ENCODE measurements around the gene EBLN2. TPM values are rescaled to one million over a fixed set of nuclear protein-coding genes. Genes with fewer than 3 reads are reported as not detected.

EBLN2 gene
- total RNA-seq, 4 donors from 2014 or later: 1.1 to 6.3 (median 4.4) TPM

- 76 to 79% methylated on average over 10 to 11 of the region's 12 CpGs for WGBS, 2 donors
- Histone ChIP-seq H3K27me3 (no peaks in the 10 kb centered on the region), H3K27ac (no peak overlapping the region), H3K4me1 (no peaks in the 10 kb centered on the region), H3K4me3 (no peak overlapping the region), H3K9me3 (no peaks in the 10 kb centered on the region), H3K36me3 (no peaks in the 10 kb centered on the region)
- TF ChIP-seq POLR2A (IDR thresholded peaks at IDR 0.05): no peak
- TF ChIP-seq CTCF (IDR thresholded peaks at IDR 0.05): no peak
- intact Hi-C loops (cut with DNase I): no loop called here
- DNase-seq: no peak
These were observed 33.5 kb downstream of the EBLN2 start for GRCh38 chr3:73094951-73095350.

GRCh38 chr3:73096169-73096568, 34.7 kb downstream of the EBLN2 start:
- intact Hi-C loops (cut with DNase I): no loop called here
- Histone ChIP-seq H3K27ac (no peak overlapping the region), H3K36me3 (no peaks in the 10 kb centered on the region), H3K9me3 (no peaks in the 10 kb centered on the region), H3K4me1 (peaks cover 0 to 5% (median under 1%) of the 10 kb centered on the region in 3 donors), H3K4me3 (no peak overlapping the region), H3K27me3 (no peaks in the 10 kb centered on the region)
- TF ChIP-seq POLR2A (IDR thresholded peaks at IDR 0.05): no peak
- TF ChIP-seq CTCF (IDR thresholded peaks at IDR 0.05): no peak
- WGBS, 2 donors: 77 to 88% methylated on average over 2 of the region's 2 CpGs
- no peak for DNase-seq

- H3K4me3 ChIP-seq: no peak overlapping the region
- no peaks in the 10 kb centered on the region for H3K27me3 ChIP-seq
- no peaks in the 10 kb centered on the region for H3K9me3 ChIP-seq
- TF ChIP-seq CTCF (IDR thresholded peaks at IDR 0.05) (no peak), POLR2A (IDR thresholded peaks at IDR 0.05) (no peak)
- intact Hi-C loops (cut with DNase I): no loop called here
- H3K4me1 ChIP-seq: peaks cover 0 to 8% (median 3%) of the 10 kb centered on the region in 3 donors
- 93% methylated on average over 2 of the region's 2 CpGs; no CpG with 5 or more reads in 1 of the 2 donors for WGBS, 2 donors
- no peak for DNase-seq
- H3K27ac ChIP-seq: no peak overlapping the region
- H3K36me3 ChIP-seq: no peaks in the 10 kb centered on the region
These were observed 36.6 kb downstream of the EBLN2 start for GRCh38 chr3:73098026-73098425.

- TF ChIP-seq CTCF (IDR thresholded peaks at IDR 0.05) (no peak), POLR2A (IDR thresholded peaks at IDR 0.05) (no peak)
- Histone ChIP-seq H3K4me3 (no peak overlapping the region), H3K27me3 (no peaks in the 10 kb centered on the region), H3K27ac (no peak overlapping the region), H3K4me1 (peaks cover 0 to 8% (median 3%) of the 10 kb centered on the region in 3 donors), H3K36me3 (no peaks in the 10 kb centered on the region), H3K9me3 (no peaks in the 10 kb centered on the region)
- intact Hi-C loops (cut with DNase I): no loop called here
- no peak for DNase-seq
- WGBS, 2 donors: 83 to 95% methylated on average over 1 of the region's 1 CpG
These were observed 37.4 kb downstream of the EBLN2 start for GRCh38 chr3:73098873-73099272.

GRCh38 chr3:73100741-73101559, 39.5 kb downstream of the EBLN2 start:
- peak; percentile 71 to 94 (median 89) for TF ChIP-seq CTCF (IDR thresholded peaks at IDR 0.05)
- no peak for TF ChIP-seq POLR2A (IDR thresholded peaks at IDR 0.05)
- no peak overlapping the region for H3K27ac ChIP-seq
- no peaks in the 10 kb centered on the region for H3K9me3 ChIP-seq
- WGBS, 2 donors: 12 to 26% methylated on average over 9 of the region's 9 CpGs
- intact Hi-C loops (cut with DNase I): loop anchor here (5.0 to 10.0 kb wide), 2 partner anchors 334 to 396 kb away; no protein-coding TSS in a partner anchor
- DNase-seq: no peak
- H3K36me3 ChIP-seq: no peaks in the 10 kb centered on the region
- H3K27me3 ChIP-seq: no peaks in the 10 kb centered on the region
- H3K4me3 ChIP-seq: no peak overlapping the region
- H3K4me1 ChIP-seq: peaks cover 0 to 8% (median 3%) of the 10 kb centered on the region in 3 donors
